Measurements from ENCODE around the gene AJAP1.
"Not testable (repeated sequence)": the region's sequence is repeated elsewhere in the genome, so short reads cannot be mapped to it uniquely, and the experiment has no call there.

GRCh38 chr1:4618827-4619226 lies 35.6 kb upstream of the AJAP1 start:
- TF ChIP-seq CTCF (IDR thresholded peaks at IDR 0.05); EZH2 (IDR thresholded peaks at IDR 0.05; ENCODE audit: borderline replicate concordance, insufficient read depth, low read depth, low read length, poor library complexity, severe bottlenecking): not testable (repeated sequence)

All from B cell (primary cell).